ENCODE measurements around the gene MAN1B1.
A peak's percentile ranks its signal among the peaks of the same experiment; 100 is the strongest.

MAN1B1 gene

DNA sequence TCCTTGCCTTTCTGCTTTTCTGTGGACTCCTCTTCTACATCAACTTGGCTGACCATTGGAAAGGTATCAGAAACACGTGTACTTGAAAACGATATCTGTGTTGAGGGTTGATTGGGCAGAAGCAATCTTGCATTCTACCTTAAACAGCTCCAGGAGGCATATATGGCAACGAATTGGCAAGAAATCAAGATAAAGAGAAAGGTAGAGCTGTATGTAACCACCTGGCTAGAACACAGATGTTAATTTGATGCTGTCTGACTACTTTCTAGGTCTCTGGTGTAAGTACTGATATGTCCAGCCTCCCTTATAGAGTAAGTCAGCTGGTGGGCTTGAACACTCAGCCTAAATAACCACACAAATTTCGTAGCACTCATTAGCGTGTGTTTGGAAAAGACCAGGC, 1.3 kb downstream of the MAN1B1 start:
- DNase-seq: no peak

DNA sequence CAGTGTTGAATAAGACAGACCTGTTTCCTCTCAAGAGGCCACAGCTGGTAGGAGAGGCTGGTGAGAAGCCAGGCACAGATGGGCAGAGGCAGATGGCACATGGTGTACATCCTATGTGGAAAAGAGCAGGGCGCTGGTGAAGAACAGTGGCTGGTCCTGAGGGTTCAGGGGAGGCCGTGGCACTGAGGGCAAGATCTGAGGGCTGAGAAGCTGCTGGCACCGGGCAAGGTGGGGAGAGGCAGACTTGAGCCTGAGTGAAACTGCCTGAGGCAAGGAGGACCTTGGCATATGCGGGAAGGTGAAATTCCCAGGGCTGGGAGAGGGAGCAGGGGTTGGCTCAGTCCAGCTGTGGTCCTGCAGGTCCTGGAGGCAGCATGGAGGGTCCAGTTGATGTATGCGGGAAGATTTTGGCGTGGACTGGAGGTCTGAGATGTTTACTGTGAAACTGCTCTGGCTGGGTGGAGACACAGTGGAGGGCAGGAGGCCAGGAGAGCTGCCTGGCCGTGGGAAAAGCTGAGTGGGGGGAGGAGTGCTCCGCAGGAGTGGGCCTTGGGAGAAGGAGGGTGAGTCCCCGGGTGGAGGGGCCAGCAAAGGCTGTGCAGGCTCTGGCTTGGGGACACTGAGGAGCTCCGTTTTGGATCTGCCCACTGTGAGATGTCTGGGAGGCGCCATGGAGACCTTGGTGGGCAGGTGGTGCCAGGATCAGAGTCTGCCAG, 2.6 kb downstream of the MAN1B1 start:
- DNase-seq: no peak

DNA sequence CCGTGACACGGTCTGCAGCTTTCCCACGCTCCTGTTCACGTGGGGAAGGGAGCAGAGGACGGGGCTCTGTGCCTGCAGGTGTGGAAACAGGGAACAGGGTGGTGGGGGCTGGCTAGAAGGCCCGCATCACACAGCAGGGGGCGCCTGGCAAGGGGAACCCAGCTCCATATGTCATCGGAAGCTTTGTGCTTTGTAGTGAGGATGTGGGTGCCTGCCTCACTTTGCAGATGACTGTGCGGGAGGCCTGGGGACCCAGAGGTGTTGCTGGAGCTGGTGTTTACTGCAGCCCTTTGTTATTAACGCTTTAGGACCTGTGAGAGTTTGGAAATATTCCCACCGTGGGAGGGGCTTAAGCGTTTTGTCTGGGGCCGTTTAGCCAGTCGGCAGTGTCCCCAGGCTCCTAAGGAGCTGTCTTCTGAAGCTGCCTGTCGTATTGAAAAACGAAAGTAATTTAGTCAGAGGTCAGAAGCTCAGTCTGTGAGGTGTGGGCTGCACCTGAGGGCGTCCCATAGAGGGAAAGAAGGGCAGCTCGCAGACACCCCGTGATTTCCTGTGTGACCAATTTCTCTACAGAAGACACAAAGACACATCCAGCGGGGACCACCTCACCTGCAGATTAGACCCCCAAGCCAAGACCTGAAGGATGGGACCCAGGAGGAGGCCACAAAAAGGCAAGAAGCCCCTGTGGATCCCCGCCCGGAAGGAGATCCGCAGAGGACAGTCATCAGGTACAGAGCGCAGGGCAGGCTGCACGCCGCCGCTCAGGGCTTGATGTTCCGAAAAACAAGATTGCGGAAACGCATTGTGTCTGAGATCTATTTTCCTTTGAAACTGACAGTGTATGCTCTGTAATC, 9.1 kb downstream of the MAN1B1 start:
- DNase-seq: peak; percentile 29

DNA sequence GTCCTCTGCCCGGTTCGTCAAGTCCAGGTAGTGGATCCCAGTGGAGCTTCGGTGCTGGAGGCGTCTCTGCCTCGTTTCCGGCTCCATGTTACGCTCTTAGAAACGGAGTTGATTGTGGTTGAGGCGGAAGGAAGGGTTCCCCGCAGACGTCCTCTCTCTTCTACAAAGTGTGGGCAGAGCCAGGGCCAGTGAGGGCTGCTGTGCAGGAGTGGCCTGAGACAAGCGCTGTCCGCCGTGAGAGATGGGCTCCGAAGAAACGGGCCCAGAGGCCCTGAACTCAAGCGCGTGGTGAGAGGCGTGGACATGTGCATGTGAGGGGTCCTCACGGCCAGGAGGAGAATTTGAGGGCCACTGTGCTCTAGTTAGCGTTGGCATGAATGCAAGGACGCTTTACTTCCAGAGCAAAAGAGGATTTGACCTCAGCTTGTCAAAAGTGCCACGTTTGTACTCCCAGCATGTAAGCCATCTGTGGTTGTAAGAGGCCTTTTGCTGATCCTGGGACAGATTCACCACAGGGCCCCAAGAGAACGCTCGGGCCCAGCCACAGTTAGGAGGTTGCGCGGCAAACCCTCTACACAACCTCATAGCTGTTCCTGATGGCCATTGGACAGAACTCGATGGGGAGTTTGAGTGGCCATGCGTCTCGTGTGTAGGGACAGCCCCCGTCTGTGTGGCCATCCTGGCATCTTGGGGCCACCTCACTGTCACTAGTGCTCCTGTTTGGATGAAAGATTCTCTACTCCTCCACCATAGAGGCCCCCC, 10.2 kb downstream of the MAN1B1 start:
- no peak for DNase-seq

DNA sequence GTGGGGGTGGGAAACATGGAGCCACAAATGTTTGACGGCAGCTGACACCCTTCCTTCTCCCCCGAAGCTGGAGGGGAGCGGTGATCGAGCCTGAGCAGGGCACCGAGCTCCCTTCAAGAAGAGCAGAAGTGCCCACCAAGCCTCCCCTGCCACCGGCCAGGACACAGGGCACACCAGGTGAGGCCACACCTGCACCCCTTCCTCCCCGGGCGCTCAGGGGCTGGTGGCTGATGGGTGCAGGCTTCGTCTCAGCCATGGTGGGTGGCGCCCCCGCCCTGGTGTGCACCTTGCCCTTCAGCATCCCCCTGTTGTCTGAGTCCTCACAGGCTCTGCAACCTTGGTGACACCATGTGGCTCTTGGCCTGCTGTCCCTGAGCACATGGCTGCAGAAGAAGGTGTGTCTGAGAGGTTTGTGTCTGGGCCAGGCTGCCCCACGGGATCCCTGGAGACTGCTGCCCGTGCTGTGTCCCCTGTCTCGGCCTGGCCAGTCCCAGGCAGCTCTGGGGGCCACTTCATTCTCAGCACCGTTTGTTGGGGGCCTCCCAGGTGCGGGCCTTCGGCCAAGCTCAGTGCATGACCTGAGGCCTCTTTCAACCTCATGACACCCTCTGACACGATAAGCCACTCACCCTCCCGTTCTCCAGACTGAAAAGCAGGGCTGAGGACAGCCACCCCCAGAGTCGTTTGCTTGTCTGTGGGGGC, 11.1 kb downstream of the MAN1B1 start:
- no peak for DNase-seq

DNA sequence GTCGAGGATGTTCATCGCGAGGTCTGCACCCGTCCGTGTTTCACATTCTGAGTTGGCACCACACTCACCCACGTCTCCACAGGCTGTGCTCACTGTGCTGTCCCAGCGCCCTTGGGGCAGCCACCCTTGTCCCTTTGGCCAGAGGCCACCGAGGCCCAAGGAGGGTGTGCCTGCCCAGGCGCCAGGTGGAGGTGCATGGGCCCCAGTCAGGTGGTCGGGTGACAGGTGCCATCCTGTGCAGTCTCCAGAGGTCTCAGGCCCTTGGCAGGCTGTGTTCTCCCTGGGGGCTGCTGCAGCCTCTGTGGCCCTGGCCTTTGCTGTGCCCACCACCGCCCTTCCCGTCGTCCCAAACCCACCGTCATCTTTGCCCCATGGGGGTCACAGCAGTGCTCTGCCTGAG, 12.4 kb downstream of the MAN1B1 start:
- no peak for DNase-seq

DNA sequence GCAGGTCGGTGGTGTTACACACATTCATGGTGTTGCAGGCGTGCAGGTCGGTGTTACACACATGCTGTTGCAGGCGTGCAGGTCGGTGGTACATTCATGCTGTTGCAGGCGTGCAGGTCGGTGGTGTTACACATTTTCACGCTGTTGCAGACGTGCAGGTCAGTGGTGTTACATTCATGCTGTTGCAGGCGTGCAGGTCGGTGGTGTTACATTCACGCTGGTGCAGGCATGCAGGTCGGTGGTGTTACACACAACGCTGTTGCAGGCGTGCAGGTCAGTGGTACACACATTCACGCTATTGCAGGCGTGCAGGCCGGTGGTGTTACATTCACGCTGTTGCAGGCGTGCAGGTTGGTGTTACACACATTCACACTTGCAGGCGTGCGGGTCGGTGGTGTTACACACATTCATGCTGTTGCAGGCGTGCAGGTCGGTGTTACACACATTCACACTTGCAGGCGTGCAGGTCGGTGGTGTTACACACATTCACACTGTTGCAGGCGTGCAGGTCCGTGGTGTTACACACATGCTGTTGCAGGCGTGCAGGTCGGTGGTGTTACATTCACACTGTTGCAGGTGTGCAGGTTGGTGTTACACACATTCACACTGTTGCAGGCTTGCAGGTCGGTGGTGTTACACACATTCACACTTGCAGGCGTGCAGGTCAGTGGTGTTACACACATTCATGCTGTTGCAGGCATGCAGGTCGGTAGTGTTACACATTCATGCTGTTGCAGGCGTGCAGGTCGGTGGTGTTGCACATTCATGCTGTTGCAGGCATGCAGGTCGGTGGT, 16.6 kb downstream of the MAN1B1 start:
- no peak for DNase-seq

DNA sequence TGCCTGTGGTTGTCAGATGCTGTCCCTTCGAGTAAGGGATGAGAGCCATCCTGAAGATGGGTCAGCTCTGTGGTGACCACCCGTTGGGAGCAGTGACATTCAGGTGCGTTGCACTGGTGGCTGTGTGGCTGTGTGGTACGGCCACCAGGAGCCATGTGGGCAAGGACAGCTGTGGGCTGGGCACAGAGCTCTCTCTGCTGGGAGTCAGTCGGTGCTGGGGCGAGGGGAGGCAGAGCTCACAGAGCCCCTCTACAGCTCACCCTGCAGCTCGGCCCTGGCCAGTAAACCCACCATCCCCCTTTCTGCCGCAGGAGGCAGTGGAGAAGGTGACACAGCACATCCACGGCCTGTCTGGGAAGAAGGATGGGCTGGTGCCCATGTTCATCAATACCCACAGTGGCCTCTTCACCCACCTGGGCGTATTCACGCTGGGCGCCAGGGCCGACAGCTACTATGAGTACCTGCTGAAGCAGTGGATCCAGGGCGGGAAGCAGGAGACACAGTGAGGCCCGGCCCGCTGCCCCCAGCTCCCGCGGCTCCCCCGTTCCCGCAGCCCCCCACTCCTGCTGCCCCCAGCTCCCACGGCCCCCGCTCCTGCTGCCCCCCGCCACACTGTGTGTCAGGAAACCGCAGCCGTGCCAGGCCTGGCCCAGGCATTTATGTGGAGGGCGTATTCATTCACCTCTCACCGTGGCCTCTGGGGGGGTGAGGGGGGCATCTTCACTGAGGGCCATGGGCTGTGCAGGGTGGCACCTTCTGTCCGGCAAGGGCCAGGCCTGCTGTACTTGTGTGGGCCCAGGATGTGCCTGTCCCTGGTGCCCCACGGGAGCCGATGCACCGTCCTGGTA, 19.3 kb downstream of the MAN1B1 start:
- no peak for DNase-seq

DNA sequence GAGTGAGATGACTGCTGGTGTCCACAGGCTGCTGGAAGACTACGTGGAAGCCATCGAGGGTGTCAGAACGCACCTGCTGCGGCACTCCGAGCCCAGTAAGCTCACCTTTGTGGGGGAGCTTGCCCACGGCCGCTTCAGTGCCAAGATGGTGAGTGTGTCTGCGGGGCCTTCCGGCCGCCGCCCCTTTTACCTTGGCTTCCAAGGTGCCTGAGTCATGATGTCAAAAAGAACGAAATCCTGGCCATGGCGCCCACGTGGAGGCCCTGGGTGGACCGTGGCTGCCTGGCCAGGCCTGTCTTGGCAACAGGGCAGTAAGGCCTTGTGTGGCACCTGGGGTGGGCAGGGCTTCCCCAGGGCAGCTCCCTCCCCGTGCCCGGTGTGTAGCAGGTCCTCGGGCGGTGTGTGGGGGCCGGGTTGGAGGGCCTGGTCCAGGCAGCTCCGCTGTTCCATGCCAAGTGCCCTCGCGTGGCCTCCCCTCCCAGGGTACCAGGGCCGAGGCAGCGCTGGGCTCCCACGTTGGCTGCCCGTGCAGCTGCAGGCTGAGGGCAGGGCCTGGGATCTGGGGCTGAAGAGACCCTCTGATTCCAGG, 20.0 kb downstream of the MAN1B1 start:
- DNase-seq: no peak

DNA sequence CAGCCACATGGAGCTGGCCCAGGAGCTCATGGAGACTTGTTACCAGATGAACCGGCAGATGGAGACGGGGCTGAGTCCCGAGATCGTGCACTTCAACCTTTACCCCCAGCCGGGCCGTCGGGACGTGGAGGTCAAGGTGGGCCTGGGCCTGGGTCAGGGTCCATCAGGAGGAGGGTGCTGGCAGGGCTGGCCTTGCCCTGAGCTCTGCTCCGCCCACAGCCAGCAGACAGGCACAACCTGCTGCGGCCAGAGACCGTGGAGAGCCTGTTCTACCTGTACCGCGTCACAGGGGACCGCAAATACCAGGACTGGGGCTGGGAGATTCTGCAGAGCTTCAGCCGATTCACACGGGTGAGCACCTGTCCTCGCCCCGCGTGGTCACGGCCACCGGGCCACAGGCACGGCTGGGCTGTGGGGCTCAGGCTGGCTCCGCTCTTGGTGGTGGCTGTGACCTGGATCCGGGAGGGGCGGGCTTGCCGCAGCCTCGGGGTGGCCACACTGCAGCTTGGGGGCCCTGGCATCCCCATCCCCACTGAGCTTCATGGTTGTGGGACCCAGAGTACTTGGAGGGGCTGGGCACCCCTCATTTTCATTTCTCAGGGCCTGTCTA, 20.6 kb downstream of the MAN1B1 start:
- no peak for DNase-seq

DNA sequence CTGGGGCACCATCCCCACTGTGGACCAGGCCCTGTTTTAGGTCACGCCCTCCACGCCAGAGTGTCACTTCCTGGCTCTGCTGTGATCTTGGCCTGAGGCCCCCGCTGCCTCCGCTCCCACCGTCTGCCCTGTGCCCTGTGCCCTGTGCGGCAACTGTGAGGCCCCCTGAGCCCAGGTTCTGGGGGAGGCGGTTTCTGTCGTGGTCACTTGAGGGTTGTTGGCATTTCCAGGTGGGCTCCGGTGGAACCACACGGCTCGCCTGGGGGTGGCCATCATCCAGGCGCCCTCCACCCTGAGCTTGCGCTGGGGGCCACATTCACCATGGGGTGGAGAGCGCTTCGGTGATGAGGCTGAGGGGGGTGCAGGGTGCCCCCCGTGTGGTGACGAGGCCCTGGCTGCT, 21.2 kb downstream of the MAN1B1 start:
- no peak for DNase-seq

DNA sequence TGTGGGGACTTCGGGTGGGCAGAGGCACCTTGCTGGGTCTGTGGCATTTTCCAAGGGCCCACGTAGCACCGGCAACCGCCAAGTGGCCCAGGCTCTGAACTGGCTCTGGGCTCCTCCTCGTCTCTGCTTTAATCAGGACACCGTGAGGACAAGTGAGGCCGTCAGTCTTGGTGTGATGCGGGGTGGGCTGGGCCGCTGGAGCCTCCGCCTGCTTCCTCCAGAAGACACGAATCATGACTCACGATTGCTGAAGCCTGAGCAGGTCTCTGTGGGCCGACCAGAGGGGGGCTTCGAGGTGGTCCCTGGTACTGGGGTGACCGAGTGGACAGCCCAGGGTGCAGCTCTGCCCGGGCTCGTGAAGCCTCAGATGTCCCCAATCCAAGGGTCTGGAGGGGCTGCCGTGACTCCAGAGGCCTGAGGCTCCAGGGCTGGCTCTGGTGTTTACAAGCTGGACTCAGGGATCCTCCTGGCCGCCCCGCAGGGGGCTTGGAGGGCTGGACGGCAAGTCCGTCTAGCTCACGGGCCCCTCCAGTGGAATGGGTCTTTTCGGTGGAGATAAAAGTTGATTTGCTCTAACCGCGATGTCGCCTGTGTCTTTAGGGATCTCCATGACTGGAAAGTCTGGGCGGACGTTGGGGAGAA, 21.9 kb downstream of the MAN1B1 start:
- DNase-seq: no peak

DNA sequence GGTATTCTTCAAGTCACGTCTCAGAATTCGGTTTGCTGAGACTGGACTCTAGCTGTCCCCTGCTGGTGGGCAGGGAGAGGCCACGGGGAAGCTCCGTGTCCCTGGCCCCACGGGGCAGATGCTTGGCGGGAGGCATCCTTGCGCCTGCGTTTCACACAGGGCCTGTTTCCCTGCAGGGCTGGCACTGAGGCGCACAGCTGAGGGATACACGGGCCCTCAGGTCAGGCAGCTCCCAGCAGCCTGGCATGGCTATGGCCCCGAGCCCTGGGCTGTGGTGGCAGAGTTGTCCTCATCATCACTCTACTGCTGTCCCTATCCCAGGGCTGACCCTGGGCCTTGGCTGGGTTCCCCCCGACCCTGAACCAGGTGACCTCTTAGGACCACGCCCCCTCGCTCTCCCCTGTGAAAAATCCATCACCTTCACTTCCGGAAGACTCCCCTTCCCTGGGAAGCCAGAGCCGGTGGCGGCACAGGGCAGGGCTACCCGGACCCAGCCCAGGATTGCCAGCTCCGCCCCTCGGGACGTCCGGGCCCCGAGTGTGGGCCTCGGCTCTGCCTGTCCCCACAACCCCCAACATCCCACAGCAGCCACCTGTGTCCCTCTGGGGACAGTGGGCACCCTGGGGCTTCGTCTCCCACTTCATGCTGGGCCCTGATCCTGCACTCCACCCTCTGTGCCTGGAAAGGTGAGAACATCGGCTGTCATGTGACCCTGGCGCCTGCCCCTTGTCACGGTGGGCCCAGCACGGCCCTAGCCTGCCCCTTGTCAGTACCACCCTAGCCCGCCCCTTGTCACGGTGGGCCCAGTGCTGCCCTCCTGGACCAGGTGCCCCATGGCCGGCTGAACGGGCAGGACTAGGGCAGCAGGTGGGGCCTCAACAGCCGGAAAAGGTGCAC, 22.7 kb downstream of the MAN1B1 start:
- no peak for DNase-seq

DNA sequence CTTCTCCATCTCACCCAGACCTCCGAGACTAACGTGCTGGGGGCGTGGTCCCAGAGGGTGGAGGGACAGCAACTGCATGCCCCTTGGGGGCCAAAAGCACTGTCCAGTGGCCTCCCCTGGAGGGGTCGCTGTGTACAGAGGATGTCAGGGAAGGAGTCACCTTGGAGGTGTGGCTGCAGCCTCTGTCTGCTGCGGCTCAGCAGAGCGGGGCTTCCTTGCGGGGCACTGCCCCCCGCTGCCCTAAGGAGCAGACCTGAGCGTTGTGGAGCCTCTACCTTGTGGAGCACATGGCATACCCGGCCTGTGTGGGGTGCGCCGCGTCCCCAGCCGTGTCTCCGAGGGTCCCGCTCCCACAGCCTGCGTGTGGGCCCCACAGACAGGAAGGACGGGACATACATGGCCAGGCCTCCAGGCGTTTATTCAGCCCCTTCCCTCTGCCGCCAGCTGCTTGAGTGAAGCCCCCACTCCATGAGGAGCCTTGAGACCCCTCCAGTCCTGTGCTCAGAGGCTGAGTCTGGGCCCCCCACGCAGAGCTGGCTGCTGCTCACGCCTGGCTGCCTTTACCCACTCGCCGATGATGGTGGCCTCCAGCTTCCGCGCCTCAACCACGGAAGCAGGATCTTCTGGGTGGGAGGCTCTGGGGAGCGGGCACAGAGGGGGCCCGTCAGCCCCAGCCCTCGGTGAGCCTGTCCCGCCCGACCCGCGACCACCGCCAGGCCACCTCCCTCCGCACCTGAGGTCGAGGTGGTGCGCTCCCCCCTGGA, 23.5 kb downstream of the MAN1B1 start:
- DNase-seq: no peak

DNA sequence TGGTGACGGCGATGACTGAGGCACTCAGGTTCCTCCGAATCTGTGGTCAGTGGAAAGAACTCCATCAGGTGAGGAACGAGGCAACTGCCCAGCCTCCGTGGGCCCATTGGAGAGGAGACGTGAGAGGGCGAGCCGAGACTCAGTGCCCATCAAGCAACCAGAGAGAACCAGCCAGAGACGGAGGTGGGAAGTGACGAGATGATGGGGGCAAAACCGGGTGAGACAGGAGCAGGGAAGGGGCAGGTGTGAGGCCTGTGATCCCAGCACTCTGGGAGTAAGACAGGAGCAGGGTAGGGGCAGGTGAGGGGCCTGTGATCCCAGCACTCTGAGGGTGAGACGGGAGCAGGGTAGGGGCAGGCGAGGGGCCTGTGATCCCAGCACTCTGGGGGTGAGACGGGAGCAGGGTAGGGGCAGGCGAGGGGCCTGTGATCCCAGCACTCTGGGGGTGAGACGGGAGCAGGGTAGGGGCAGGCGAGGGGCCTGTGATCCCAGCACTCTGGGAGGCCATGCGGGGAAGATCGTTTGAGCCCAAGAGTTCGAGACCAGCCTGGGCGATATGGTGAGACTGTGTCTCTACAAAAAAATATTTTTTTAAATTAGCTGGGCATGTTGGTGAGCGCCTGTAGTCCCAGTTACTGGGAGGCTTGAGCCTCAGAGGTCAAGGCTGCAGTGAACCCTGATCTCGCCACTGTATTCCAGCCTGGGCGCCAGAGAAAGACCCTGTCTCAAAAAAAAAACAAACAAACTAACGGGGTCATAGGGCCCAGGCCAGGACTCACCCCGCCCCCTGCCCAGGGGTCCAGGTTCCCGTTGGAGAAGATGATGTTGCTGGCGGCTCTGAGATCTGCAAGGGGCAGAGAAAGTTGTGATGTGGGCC, 24.4 kb downstream of the MAN1B1 start:
- no peak for DNase-seq

DNA sequence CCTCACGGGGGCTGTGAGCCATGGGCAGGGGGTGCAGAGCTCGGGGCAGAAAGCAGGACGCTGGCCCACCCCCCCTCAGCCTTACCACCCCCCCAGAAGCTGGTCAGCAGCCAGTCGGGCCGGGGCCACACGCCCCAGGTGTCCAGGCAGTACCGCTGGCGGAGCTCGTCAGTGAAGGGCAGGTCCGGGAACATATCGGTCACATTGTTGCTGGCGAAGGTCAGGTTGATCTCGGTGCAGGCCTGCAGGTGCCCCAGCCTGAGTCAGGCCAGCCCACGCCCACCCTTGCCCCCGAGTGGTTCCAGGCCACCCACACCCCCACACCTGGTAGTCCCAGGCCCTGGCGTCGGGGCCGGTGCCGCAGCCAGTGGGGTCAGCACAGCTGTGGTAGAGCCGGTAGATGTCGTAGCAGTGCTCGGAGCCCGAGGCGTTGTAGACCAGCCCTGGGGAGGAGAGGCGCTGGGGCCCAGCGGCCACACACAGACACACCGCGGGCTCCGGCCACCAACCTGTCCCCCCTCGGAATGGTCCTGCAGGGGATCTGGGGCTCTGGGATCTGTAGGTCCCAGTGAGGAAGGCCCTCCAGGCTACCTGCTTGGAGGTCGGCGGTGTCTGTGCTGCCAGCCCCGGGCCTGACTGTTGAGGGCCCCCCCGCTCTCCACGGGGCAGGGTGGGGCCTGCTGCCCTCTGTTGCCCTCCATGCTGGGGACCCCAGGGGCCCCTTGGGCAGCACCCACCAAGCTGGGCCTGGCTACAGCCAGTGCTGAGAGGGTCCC, 25.2 kb downstream of the MAN1B1 start:
- no peak for DNase-seq

Measured in KG1 (cell line).